GM23338 (cell line): ENCODE data around the gene ARHGAP11A. TPM values are rescaled to one million over a fixed set of nuclear protein-coding genes. Genes with fewer than 3 reads are reported as not detected.
"Not testable (repeated sequence)": the region's sequence is repeated elsewhere in the genome, so short reads cannot be mapped to it uniquely, and the experiment has no call there.

Source experiments
- ATAC-seq: fragments of 200-7000 bp; cut with Tn5 transposase; 3 replicates; pipeline ENCODE4 v1.9.1; 2020
- DNase-seq: peaks from one replicate; pipeline ENCODE4 v3.0.0-alpha.2; 2015; ENCODE audit warnings: low spot score
- H2AFZ ChIP-seq: fragments of 200-600 bp; sonication (generic); 2 replicates; pipeline ENCODE4 v1.8.0; 2016; ENCODE audit warnings: antibody characterized with exemption, mild to moderate bottlenecking, moderate library complexity
- H3F3A ChIP-seq: fragments of 200-600 bp; sonication (generic); replicated peaks from 2 replicates; pipeline ENCODE4 v1.8.0; 2017; ENCODE audit warnings: antibody characterized with exemption, mixed run types, low read depth
- H3K27ac ChIP-seq: fragments of 200-600 bp; sonication (generic); 2 replicates; pipeline ENCODE4 v1.6.1; 2016; ENCODE audit warnings: low read depth
- H3K27me3 ChIP-seq: fragments of 200-600 bp; sonication (generic); 2 replicates; pipeline ENCODE4 v1.8.0; 2016; ENCODE audit warnings: mild to moderate bottlenecking, mixed run types, moderate library complexity; ENCODE audit not compliant: insufficient read depth
- H3K36me3 ChIP-seq: fragments of 200-600 bp; sonication (generic); 2 replicates; pipeline ENCODE4 v1.8.0; 2016; ENCODE audit warnings: mild to moderate bottlenecking; ENCODE audit not compliant: insufficient read depth
- H3K4me1 ChIP-seq: fragments of 200-600 bp; sonication (generic); 2 replicates; pipeline ENCODE4 v1.8.0; 2016; ENCODE audit warnings: mild to moderate bottlenecking, moderate library complexity; ENCODE audit not compliant: insufficient read depth
- H3K4me2 ChIP-seq: fragments of 200-600 bp; sonication (generic); 2 replicates; pipeline ENCODE4 v1.7.1; 2017; ENCODE audit warnings: mixed run types
- H3K4me3 ChIP-seq: fragments of 200-600 bp; sonication (generic); 2 replicates; pipeline ENCODE4 v1.6.1; 2016; ENCODE audit warnings: mixed run types
- H3K79me2 ChIP-seq: fragments of 200-600 bp; sonication (generic); replicated peaks from 2 replicates; pipeline ENCODE4 v1.8.0; 2017; ENCODE audit warnings: mild to moderate bottlenecking; ENCODE audit not compliant: insufficient read depth
- H3K9me2 ChIP-seq: fragments of 200-600 bp; sonication (generic); 2 replicates; pipeline ENCODE4 v1.8.0; 2017; ENCODE audit not compliant: insufficient read depth
- H4K20me1 ChIP-seq: fragments of 200-600 bp; sonication (generic); replicated peaks from 2 replicates; pipeline ENCODE4 v1.8.0; 2017; ENCODE audit warnings: mild to moderate bottlenecking; ENCODE audit not compliant: insufficient read depth
- H3K27ac Mint-ChIP-seq: 2 replicates; pipeline ENCODE4 v1.8.0; 2020; ENCODE audit warnings: inconsistent platforms, mild to moderate bottlenecking, moderate library complexity, mixed read lengths
- H3K27me3 Mint-ChIP-seq: 3 replicates; pipeline ENCODE4 v1.8.0; 2022; ENCODE audit warnings: low read depth, mild to moderate bottlenecking, moderate library complexity, mixed read lengths, inconsistent platforms; ENCODE audit not compliant: insufficient read depth, poor library complexity
- H3K36me3 Mint-ChIP-seq: 3 replicates; pipeline ENCODE4 v1.8.0; 2021; ENCODE audit warnings: low read depth, mild to moderate bottlenecking, inconsistent platforms, moderate library complexity, mixed read lengths
- H3K4me1 Mint-ChIP-seq: 3 replicates; pipeline ENCODE4 v1.8.0; 2020; ENCODE audit warnings: mild to moderate bottlenecking, inconsistent platforms, mixed read lengths
- H3K4me3 Mint-ChIP-seq: 3 replicates; pipeline ENCODE4 v1.8.0; 2021; ENCODE audit warnings: moderate library complexity, mild to moderate bottlenecking, inconsistent platforms, mixed read lengths
- H3K9me3 Mint-ChIP-seq: 3 replicates; pipeline ENCODE4 v1.8.0; 2020; ENCODE audit warnings: moderate library complexity, mild to moderate bottlenecking, inconsistent platforms, mixed read lengths
- long read RNA-seq: library from polyadenylated mRNA; unstranded; transcript quantifications from one replicate; pipeline ENCODE4 v2.0.0, GENCODE V29; 2020; ENCODE audit not compliant: unreplicated experiment
- polyA plus RNA-seq: library from polyadenylated mRNA; unstranded; fragments of >200 nt; fragmentation: Nextera tagmentation; extraction: Ambion mirVana; gene quantifications from 2 replicates; pipeline ENCODE4 v1.2.1, GENCODE V29; 2016
- total RNA-seq: library from RNA; depleted of rRNA; stranded (reverse); fragments of >200 nt; shearing (Covaris generic); gene quantifications from 2 replicates; pipeline ENCODE4 v1.2.3, GENCODE V29; 2014; rRNA removed

ARHGAP11A gene, protein sequence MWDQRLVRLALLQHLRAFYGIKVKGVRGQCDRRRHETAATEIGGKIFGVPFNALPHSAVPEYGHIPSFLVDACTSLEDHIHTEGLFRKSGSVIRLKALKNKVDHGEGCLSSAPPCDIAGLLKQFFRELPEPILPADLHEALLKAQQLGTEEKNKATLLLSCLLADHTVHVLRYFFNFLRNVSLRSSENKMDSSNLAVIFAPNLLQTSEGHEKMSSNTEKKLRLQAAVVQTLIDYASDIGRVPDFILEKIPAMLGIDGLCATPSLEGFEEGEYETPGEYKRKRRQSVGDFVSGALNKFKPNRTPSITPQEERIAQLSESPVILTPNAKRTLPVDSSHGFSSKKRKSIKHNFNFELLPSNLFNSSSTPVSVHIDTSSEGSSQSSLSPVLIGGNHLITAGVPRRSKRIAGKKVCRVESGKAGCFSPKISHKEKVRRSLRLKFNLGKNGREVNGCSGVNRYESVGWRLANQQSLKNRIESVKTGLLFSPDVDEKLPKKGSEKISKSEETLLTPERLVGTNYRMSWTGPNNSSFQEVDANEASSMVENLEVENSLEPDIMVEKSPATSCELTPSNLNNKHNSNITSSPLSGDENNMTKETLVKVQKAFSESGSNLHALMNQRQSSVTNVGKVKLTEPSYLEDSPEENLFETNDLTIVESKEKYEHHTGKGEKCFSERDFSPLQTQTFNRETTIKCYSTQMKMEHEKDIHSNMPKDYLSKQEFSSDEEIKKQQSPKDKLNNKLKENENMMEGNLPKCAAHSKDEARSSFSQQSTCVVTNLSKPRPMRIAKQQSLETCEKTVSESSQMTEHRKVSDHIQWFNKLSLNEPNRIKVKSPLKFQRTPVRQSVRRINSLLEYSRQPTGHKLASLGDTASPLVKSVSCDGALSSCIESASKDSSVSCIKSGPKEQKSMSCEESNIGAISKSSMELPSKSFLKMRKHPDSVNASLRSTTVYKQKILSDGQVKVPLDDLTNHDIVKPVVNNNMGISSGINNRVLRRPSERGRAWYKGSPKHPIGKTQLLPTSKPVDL
- 38.7 and 43.1 TPM in 2 replicates for total RNA-seq
- 21.4 and 28.3 TPM in 2 replicates for polyA plus RNA-seq
- long read RNA-seq, full-length matches to known transcripts, result 1 of 10 reads
- long read RNA-seq, partial matches to known transcripts, result 2 of 10 reads
- long read RNA-seq, other reads (novel, unspliced or antisense), result 7 of 10 reads

DNA sequence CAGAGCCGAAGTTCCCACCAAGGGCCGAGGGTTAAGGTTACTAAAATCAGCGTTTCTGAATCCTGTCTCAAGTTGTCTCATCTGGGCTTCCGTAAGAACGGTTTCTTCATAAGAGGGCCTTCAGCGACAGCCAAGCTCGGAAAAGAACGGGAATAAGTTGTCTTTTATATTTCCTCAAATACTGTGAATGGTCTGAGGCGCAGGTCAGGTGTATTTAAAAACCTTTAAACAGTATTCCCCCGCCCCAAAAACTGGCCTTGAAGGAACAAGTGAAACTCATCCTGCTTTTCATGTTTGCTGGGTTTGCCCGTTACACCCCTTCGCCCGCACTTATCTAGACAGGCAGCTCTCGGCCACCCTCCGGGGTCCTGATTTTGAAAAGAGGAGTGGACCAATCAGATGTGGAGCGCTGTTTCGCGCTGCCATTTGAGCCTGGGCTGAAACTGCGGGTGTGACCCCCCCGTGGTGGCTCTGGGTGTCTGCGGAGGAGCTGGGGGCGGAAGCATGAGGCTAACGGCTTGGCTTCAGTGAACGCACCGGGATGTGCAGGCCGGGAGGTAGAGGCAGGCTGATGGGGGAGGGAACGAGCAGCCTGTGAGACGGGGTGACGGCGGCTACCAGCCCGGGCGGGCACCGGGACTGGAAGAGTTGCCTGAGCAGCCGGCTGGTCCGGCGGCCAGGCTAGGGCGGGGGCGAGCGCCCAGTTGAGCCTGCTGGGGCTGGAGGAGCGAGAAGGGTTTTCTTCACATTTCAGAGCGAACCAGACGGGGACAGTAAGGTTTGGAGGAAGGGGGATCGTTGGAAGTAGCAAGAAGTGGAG lies at the start of gene ARHGAP11A:
Gene ARHGAP11A, plus strand, starts transcription at position 454 of the 820 bp plus-strand sequence. CDS start 708 bp downstream, outside the sequence.
- ATAC-seq (peak; percentile 83), DNase-seq (peak; percentile 74)
- not testable (repeated sequence) for H3K36me3 ChIP-seq, H3K36me3 Mint-ChIP-seq, H3F3A ChIP-seq, H3K9me2 ChIP-seq, H4K20me1 ChIP-seq, H3K4me1 ChIP-seq, H3K27me3 Mint-ChIP-seq, H3K4me1 Mint-ChIP-seq, H3K9me3 Mint-ChIP-seq, H3K27me3 ChIP-seq, H2AFZ ChIP-seq
- peak within 1 kb of the TSS; percentile 90 for H3K4me2 ChIP-seq
- H3K27ac ChIP-seq, result peak within 1 kb of the TSS; percentile 87; the same call in 1 of the 2 replicates
- peak within 1 kb of the TSS; percentile 97 for H3K4me3 Mint-ChIP-seq
- H3K27ac Mint-ChIP-seq, result peak within 1 kb of the TSS; percentile 98
- H3K79me2 ChIP-seq, result peaks cover 46% of the 10 kb centered on the region
- peak within 1 kb of the TSS; percentile 93 for H3K4me3 ChIP-seq

DNA sequence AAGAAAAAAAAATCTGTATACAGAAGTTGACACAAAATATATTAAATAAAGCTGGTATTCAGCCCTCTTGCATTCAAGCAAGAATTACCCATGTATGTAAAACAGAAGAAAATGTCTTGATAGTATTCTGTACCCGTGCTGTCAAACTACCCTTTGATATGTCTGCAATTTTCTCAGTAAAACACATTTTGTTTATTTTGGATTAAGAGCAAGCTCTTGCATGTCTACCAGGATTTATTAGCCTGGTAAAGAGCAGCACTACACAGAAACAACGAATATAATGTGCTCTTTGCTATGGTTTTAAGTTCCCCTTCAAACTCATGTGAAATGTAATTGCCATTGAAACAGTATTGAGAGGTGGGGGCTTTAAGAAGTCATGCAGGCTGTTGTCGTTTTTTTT lies 46.3 kb upstream of the ARHGAP11A start:
- ATAC-seq, H3K27me3 ChIP-seq: not testable (repeated sequence)

DNA sequence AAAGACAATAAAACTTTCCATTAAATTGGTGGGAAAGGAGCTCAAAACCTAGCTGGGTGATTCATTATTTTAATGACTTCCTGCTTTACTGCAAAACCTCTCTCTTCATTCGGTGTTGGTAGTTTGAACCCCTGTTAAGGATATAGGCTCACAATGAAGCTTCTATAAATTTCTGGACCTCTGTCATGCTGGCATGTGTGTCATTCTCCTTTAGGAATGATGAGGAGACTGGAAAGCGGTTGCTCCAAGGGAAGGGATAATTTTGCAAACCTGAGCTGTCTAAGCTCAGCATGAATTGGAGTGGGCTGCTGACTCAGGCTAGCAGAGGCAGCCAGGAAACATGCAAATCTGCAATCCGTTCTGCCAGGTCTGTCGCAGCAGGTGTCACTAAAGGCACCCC lies 36.8 kb upstream of the ARHGAP11A start:
- not testable (repeated sequence) for H2AFZ ChIP-seq, H4K20me1 ChIP-seq, H3K9me2 ChIP-seq, DNase-seq, H3K27me3 Mint-ChIP-seq, H3K4me2 ChIP-seq, H3K36me3 Mint-ChIP-seq, H3F3A ChIP-seq, H3K27ac ChIP-seq, H3K27me3 ChIP-seq, ATAC-seq, H3K79me2 ChIP-seq, H3K4me3 ChIP-seq, H3K4me1 ChIP-seq, H3K36me3 ChIP-seq, H3K4me1 Mint-ChIP-seq, H3K9me3 Mint-ChIP-seq
- Mint-ChIP-seq H3K27ac (peak overlapping the region; percentile 72), H3K4me3 (peak overlapping the region; percentile 36)

More for the DNA sequence above, 46.3 kb upstream of the ARHGAP11A start:
- H3K36me3 Mint-ChIP-seq, H3K4me2 ChIP-seq, H3K4me1 Mint-ChIP-seq, H3K4me3 Mint-ChIP-seq, H3K4me3 ChIP-seq, H3K27ac Mint-ChIP-seq, H4K20me1 ChIP-seq, H3F3A ChIP-seq, H2AFZ ChIP-seq, H3K9me3 Mint-ChIP-seq, H3K27me3 Mint-ChIP-seq, H3K79me2 ChIP-seq, H3K27ac ChIP-seq, H3K36me3 ChIP-seq, H3K9me2 ChIP-seq, DNase-seq, H3K4me1 ChIP-seq: not testable (repeated sequence)

DNA sequence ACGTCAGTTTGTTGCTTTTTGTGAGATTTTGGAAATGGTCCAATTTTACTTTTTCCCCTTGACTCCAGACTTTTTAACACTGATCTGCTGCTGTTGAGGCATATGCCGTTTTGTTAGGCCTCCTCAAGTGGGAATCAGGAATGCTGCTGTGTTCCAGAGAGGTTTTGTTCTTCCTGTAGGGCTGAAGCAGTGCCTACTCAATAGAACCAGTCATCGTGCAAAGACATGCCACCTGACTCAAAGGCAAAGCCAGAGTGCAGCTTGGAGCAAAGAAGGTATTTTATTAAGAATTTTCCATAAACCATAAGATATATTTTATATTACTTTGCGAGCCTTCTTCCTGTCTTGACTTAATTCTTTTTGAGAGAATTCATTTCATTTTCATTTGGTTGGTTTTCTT lies 29.5 kb upstream of the ARHGAP11A start:
- not testable (repeated sequence) for H3F3A ChIP-seq, H3K79me2 ChIP-seq, H2AFZ ChIP-seq, H3K27ac ChIP-seq, H3K9me3 Mint-ChIP-seq, ATAC-seq, H3K36me3 Mint-ChIP-seq, H3K9me2 ChIP-seq, H3K4me1 ChIP-seq, H4K20me1 ChIP-seq, H3K4me2 ChIP-seq, H3K27ac Mint-ChIP-seq, H3K4me1 Mint-ChIP-seq, H3K4me3 ChIP-seq, H3K27me3 ChIP-seq, DNase-seq, H3K36me3 ChIP-seq, H3K27me3 Mint-ChIP-seq, H3K4me3 Mint-ChIP-seq

DNA sequence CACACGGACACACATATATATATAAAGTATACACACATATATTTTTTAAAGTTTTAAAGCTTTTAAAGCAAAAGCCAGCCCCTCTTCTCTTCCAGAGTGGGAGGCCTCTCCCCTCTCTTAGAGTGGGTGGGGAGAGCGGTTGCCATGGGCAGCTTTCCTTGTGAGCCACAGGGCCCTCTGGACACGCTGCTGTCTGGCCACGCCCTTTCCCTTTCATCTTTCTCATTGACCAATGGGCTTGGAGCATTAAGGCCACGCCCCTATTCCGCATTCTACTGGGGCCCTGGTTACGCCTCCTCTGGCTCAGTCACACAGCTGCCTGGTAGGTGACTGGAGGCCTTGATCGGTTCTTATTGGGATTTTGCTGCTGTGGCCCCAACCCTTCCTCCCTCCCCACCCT lies 22.2 kb upstream of the ARHGAP11A start, which contains the start of gene GOLGA8N:
Gene GOLGA8N, plus strand, starts transcription at position 306 of the 400 bp plus-strand sequence.
- not testable (repeated sequence) for H3K4me1 Mint-ChIP-seq, H4K20me1 ChIP-seq, H2AFZ ChIP-seq, H3K27me3 Mint-ChIP-seq, H3K4me2 ChIP-seq, H3K4me1 ChIP-seq, DNase-seq, ATAC-seq, H3K9me3 Mint-ChIP-seq, H3K27ac ChIP-seq, H3K36me3 ChIP-seq, H3K9me2 ChIP-seq, H3K27ac Mint-ChIP-seq, H3K27me3 ChIP-seq, H3K79me2 ChIP-seq, H3K4me3 ChIP-seq, H3F3A ChIP-seq, H3K36me3 Mint-ChIP-seq, H3K4me3 Mint-ChIP-seq
